HG02852 (cell line): ENCODE results near the gene LAT.
"Not testable (repeated sequence)": the region's sequence is repeated elsewhere in the genome, so short reads cannot be mapped to it uniquely, and the experiment has no call there.

Experiments
- ATAC-seq: cut with Tn5 transposase; IDR thresholded peaks from one replicate; pipeline ENCODE4 v1.9.1; 2021; ENCODE audit warnings: mild to moderate bottlenecking, moderate library complexity; ENCODE audit not compliant: unreplicated experiment

Gene LAT

GRCh38 chr16:28984619-28985135 is at the start of gene LAT:
Gene LAT, plus strand, starts transcription at chr16:28985052. Its CDS starts 366 bp downstream, at chr16:28985418.
- ATAC-seq: no peak

GRCh38 chr16:28935346-28935745 is 49.5 kb upstream of the LAT start:
- ATAC-seq: no peak

GRCh38 chr16:28935924-28936783 is 48.7 kb upstream of the LAT start:
- peak; percentile 74 for ATAC-seq

GRCh38 chr16:28936784-28937155 is 48.1 kb upstream of the LAT start:
- ATAC-seq: no peak

- no peak for ATAC-seq
Observed at GRCh38 chr16:28937222-28937876, 47.5 kb upstream of the LAT start.

- ATAC-seq: no peak
Observed at GRCh38 chr16:28938721-28939120, 46.1 kb upstream of the LAT start.

- not testable (repeated sequence) for ATAC-seq
Observed at GRCh38 chr16:28939825-28940224, 45.0 kb upstream of the LAT start.

GRCh38 chr16:28943281-28943680 is 41.6 kb upstream of the LAT start:
- no peak for ATAC-seq

- no peak for ATAC-seq
Observed at GRCh38 chr16:28946681-28947080, 38.2 kb upstream of the LAT start.

GRCh38 chr16:28950648-28951409 is 34.0 kb upstream of the LAT start, which contains the start of gene NFATC2IP:
Gene NFATC2IP, plus strand, starts transcription at chr16:28950937. Its CDS starts 75 bp downstream, at chr16:28951012.
- peak; percentile 84 for ATAC-seq

- no peak for ATAC-seq
Observed at GRCh38 chr16:28951410-28951943, 33.4 kb upstream of the LAT start.

GRCh38 chr16:28958216-28958615 is 26.6 kb upstream of the LAT start:
- ATAC-seq: no peak

- no peak for ATAC-seq
Observed at GRCh38 chr16:28958836-28959235, 26.0 kb upstream of the LAT start.

- ATAC-seq: no peak
Observed at GRCh38 chr16:28964072-28964471, 20.8 kb upstream of the LAT start.

- no peak for ATAC-seq
Observed at GRCh38 chr16:28964496-28964895, 20.4 kb upstream of the LAT start.

GRCh38 chr16:28967156-28967555 is 17.7 kb upstream of the LAT start:
- no peak for ATAC-seq

- ATAC-seq: not testable (repeated sequence)
Observed at GRCh38 chr16:28969696-28970095, 15.2 kb upstream of the LAT start.

- ATAC-seq: peak; percentile 15
Observed at GRCh38 chr16:28974007-28974436, 10.8 kb upstream of the LAT start.

GRCh38 chr16:28974437-28975157 is 10.3 kb upstream of the LAT start, which contains the start of gene SPNS1:
Gene SPNS1, plus strand, starts transcription at chr16:28974778. Its CDS starts 374 bp downstream, at chr16:28975152.
- peak; percentile 86 for ATAC-seq

- ATAC-seq: peak; percentile 11
Observed at GRCh38 chr16:28975158-28975599, 9.7 kb upstream of the LAT start.
